Measurements from ENCODE around the gene OPCML.
A peak's percentile ranks its signal among the peaks of the same experiment; 100 is the strongest.

The OPCML gene

DNA sequence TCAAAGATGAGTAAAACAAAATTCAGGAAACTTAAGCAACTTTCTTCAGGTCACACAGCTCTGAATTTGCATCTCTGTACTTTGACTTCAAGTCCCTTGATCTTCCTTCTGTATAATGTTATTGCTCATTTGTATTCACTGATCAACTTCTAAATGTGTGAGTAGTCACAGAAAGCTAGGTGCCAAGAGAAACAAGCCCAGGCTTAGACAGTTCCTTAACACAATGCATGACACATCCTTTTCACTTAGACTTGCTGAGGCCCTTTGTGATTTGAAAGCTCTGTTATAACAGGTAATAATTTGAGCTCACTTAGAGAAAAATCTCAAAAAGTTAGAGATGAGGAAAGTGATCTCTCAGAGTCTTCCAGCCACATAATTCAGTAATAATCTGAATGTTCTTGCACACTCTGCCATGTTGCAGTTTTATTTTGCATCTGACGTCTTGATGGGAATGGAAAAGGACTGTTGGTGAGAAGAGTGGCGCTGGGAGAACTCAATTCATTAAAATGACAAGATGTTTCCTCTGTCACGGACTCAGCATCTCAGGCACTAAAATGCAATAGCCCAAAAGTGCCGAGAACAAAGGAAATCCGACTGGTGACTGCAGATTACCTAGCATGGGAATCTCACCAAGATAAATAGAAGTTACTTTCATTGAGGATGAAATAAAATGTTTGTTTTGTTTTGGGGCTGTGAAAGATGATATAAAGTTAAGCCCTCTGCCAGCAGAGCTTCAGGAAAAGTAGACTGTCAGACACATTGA lies 665.3 kb downstream of the OPCML start:
- no peak for DNase-seq

DNA sequence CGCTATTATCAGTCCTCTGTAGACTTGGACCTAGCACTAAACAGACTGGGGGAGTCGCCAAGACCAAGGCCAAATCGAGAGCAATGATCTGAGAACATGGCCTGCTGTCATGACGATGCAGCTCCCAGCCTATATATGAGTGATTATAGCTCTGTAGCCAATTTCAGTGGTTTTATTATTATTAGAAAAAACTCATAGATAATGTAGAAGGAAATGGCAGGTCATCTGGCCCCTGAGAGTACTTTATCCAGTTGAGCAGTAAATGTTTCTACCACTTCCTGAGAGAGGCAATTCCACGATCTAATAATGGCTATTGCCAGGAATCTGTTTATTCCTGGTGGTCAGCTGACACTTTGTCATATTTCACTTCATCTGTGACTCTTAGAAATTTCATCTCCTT lies 666.7 kb downstream of the OPCML start:
- DNase-seq, result no peak

DNA sequence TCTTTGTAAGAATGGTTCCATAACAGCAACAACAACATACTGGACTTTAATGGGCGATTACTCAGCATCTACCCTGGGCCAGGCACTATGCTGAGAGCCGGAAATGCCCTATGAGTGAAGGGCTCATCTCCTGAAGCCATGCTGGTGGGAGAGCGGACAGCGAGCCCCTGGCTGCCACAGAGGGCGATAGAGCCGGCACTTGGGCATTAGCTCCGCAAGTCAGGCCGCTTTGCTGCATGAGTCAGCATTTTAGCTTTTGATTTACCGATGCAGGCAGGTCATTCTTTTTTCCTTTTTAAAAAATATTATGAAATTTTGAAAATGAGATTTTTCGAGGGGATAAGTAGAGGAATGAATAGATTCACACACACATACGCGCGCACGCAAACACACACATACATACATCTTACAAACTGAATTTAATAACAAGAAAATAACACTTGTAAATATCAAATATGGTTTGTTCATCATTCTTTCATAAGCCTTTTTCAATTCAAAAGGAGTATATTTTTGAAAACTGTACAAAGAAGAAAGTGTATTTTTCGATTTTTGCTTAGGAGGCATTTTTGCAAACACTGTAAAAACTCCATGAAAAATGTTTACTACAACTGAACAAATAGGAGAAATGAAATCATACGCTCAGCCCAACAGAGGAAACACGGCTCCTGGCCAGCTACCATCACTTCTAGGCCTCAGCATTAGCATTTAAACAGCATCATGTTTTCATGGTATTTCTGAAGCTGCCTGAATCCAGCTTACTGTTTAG lies 667.3 kb downstream of the OPCML start:
- DNase-seq, result no peak

DNA sequence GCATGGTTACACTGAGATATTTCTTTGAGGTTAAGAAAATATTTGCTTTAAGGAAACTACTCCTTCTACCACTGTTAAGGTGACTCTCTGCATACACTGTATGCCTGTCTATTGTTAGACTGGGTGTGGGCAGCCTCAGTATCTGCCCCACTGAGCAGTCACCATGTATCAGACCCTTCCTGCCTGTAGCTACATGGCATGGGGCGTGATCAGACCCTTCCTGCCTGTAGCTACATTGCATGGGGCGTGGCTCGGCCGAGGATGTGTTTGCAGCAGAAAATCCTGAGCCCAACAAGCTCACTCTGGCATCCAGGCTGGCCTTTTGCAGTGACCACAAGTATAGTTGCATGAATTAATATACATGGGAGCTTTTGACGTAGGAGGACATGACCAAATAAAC lies 669.4 kb downstream of the OPCML start:
- no peak for DNase-seq

- DNase-seq, result no peak
Measured at GRCh38 chr11:132862137-132862536, 670.2 kb downstream of the OPCML start.

DNA sequence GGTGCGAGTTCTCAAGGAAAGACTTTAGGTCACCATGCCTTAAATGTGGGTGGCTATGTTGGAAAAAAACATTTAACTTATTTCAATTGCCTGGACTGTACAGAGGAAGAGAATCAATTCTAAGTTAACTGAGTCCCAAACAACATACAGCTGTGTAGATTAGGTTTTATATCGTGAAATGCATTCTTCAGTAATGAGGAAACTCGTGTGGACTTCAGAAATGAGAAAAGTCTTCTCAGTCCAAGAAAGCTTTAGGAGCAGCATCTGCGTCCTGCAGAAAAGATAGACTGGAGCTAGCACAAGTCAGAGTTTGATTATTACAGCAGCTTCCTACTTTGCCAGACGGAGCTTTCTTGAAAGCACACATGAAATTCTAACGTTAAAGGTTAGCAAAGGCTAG lies 673.0 kb downstream of the OPCML start:
- DNase-seq, result no peak

DNA sequence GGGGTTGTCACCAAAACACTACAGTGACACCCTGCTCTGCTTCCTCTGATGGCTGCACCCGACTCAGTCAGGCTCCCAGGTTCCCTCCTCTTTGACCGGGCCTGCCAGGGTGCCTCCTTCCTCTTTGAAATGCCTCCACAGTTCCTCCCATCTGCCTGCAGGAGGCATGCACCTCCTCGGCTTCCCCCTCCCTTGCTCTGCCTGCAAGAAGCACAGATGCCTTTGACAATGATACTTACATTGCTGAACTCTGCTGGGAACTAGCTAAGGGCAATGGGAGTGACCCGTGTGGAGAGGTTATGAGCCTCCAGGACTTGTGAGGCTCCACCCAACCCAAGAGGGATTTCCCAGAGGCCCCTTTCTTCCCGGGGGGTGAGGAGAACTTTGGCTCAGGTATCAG lies 674.1 kb downstream of the OPCML start:
- no peak for DNase-seq

DNA sequence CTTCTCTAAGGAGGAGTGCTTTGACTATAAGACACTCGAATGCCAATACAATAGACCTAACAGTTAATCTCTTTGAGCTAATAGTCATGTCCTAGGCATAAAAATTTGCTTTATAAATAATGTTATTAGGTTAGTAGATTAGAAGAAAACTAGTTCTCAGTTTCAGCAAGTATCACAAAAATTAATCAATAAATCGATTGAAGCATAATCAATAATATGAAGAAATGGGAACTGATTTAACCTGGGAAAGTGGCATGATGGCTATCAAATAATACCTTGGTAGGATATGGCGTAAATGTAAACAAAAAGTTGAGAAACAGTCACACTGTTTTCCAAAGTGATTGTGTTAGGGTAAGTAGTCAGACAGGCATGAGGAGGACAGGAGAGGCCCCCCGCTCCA lies 676.3 kb downstream of the OPCML start:
- DNase-seq, result no peak

DNA sequence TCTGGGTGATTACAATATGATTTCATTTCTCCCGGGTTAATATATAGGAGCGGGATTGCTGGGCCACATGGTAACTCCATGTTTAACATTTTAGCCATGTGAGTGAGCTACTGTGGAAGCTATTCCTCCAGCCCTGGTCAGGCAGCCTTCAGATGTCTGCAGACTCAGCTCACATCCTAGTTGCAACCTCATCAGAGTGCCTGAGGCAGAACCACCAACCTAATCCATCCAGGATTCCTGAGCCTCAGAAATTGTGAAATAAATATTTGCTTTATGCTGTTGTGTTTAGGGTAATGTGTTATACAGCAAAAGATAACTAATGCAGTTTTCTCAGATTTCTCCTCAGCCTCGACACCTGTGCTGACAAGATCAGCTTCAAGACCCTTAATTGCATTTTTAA lies 676.8 kb downstream of the OPCML start:
- no peak for DNase-seq

DNA sequence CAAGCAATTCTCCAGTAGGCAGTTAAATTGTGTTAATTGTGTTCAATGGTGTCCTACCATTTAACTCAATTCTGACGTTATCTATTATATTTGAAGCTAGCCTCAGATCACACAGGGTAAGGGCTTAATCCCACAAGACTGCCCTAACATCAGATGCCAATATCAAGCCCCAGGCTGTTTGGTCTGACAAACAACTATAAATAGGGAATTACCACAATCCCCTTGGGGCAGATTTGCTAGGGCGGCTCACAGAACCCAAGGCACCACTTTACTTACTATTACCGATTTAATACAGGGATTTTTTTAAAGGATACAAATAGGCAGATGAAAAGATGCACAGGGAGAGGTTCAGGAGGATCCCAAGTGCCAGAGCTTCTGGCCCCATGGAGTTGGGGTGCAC lies 678.4 kb downstream of the OPCML start:
- DNase-seq, result no peak

GRCh38 chr11:132852361-132852760 lies 679.9 kb downstream of the OPCML start:
- no peak for DNase-seq

DNA sequence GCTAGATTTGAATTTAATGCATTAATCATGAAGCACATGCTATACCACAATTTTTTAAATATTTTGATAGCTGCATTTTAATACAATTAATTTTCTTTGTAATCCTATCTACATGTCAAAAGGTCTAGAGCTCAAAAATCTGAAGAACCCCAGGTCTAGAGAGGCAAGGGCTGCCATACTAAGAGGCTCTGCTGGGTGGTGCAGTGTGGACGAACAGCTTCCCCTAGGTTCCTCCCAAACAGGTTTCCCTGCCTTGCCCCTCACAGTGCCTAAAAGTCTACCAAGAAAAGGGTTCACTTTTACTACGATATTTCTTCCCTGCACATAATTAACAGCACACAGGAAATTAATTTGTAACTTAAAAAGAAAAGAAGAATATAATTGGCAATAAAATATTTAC lies 681.1 kb downstream of the OPCML start:
- no peak for DNase-seq

- no peak for DNase-seq
Measured at GRCh38 chr11:132850266-132850665, 682.0 kb downstream of the OPCML start.

DNA sequence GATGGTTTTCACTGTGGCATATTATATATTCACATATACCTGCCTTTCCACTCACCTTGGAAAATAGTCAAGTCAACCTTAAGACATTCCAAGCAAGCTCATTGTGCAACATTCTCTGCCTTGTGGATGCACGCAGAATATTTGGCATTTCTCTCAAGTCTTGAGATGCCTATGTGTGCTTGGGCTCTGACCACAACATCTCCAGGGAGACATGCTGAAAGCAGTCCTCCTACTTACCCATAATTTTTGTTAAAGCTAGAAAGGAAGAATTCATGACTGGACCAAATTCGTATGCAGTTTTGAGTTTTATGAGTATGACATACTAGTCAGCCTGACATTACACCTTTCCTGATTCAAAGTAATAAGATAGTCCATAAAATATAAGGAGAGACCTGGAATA lies 684.0 kb downstream of the OPCML start:
- no peak for DNase-seq

GRCh38 chr11:132846075-132846474 lies 686.2 kb downstream of the OPCML start:
- DNase-seq, result no peak

DNA sequence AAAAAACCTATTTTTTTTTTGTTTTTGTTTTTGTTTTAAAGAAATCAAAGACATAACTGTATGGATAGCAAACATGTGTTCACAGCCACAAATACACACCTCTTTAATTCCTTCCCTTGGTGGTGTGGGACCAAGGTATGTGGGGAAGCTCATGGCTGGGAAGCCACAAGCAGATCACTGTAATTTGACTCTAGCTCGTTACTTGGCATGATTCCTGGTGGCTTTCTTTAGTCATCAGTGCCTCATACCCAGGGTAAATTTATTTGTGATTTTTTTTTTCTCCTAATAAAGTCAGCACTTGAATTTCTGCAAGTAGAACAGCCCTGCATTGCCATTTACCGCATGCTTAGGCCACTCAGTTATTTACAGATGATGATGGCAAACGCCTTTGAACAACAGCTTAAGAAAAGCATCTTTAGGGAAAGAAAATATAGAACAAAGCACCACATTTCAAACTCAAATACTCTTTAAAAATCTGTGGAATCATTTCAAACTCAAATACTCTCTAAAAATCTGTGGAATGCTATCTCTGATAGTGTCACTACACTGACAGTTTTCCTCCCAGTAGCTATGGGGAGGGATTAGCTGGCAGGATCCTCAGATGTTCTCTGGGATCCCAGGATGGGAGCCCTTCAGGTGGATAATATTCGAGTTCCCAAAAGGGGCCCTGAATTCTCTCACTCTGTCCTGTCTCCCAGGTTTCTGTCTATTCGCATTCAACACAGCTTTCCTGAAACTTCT lies 687.2 kb downstream of the OPCML start:
- peak; percentile 26 for DNase-seq

DNA sequence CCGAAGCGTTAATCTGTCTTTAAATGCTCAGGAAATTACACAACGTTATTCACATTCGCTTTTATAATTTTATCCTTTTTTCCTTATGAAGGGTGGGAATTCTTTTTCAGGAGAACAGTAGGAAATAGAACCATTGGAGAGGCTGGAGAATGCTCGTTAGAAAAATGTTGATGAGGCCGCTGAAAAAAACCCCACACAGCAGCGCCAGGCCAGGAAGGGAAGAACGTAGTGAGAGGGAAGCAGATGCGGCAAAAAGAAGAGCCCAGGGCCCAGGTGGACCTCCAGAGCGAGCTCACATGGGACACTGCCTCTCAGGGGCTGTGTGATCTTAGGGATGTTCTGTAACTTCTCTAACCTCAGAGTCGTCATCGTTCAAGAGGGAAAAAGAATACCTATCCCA lies 691.6 kb downstream of the OPCML start:
- no peak for DNase-seq

DNA sequence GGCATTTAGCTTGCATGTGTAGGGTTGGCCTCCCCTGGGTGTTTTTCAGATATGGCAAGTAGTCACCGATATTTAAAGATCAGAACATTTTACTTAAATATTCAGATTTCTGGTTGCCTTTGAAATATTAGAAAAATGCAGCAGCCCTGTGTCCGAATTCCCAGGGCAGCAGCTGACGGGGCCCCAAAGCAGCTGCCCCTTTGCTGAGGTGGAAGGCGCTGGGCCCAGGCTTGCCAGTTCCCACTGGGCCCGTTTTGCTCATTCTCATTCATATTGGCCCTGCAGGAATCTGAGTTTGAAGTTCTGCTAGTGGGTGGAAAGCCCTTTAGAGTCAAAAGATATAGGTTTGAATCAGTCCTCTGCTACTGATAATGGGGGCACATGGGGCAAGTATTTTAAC lies 692.1 kb downstream of the OPCML start:
- no peak for DNase-seq

- DNase-seq, result no peak
Measured at GRCh38 chr11:132839236-132839945, 692.9 kb downstream of the OPCML start.

DNA sequence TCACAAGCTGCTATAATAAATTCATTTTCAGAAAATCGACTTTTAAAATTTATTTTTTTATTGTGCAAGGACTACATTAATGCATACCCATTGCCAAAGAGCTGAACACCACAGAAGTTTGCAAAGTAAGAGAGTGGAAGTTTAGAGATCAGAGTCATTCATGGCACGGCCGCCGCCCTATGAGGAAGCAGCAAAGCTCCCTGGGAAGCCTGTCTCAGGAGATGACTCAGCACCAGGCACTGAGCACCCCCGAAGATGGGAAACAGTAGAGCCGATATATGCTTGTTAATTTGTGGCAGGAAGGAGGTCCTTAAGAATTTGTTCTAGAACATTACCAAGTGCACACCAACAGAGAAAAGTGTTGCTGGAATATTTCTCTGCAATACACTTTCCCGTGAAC lies 693.7 kb downstream of the OPCML start:
- no peak for DNase-seq

- DNase-seq, result no peak
Measured at GRCh38 chr11:132831272-132831671, 701.0 kb downstream of the OPCML start.

DNA sequence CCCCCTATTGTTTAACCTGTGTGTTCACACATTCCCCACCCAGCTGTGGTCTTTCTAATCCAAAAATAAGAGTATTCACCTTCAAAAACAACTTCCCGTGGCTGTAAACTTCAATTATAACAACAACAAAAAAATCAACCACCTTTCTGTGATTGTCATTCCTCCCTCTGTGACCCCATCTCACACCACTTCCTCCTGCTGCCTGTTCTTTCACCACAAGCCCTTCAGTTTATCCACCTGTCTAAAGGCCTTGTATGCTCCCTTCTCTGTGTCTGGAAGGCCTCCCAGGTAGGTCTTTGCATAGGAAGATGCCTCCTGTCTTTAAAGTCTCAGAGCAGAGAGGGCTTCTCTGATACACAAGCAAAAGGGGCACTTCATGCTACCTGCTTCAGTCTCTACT lies 707.7 kb downstream of the OPCML start:
- no peak for DNase-seq

- no peak for DNase-seq
Measured at GRCh38 chr11:132822276-132822675, 710.0 kb downstream of the OPCML start.
